ENCODE measurements around the gene IL27RA. TPM values are rescaled to one million over a fixed set of nuclear protein-coding genes. Genes with fewer than 3 reads are reported as not detected.

Gene IL27RA
- total RNA-seq, 1 experiment from 2014 or later = 13.6 TPM

DNA sequence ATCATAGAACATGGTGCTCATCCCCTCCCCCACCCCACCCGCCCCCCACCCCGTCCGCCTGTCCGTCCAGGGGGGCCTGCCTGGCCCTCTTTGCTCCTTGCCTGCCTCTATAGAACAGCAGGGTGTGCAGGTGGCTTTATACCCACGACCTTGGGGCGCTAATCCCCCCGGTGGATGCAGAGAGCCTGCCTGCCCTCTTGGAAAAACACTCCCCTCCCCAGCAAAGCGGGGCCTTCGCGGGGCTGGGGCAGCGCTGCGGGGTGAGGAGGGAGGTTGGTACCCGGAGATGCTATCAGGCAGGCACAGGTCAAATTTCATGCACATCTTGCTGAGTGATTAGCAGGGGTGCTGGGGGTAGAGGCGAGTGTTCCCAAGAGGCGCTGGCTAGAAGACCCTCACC is 47.4 kb upstream of the IL27RA start:
- Histone ChIP-seq H4K5ac (ENCODE audit: insufficient read length, low read depth, low read length) (no peak overlapping the region), H3K79me2 (ENCODE audit: insufficient read depth, low read length) (no peaks in the 10 kb centered on the region)

More for the DNA sequence above, 47.4 kb upstream of the IL27RA start:
- Histone ChIP-seq H3K23me2 (ENCODE audit: insufficient read length, low read depth, low read length, poor library complexity, severe bottlenecking) (no peaks in the 10 kb centered on the region), H4K8ac (replicated peaks; ENCODE audit: insufficient read length, low read depth, low read length) (no peak overlapping the region), H4K20me1 (ENCODE audit: control insufficient read depth, insufficient read depth, insufficient read length) (no peaks in the 10 kb centered on the region), H3K18ac (ENCODE audit: insufficient read length, low read depth, low read length) (no peak overlapping the region), H2BK12ac (ENCODE audit: insufficient read length, low read depth, low read length) (no peak overlapping the region), H2BK15ac (ENCODE audit: low read depth, low read length) (no peak overlapping the region), H3K79me1 (ENCODE audit: insufficient read depth, low read depth, low read length, poor library complexity, severe bottlenecking) (no peaks in the 10 kb centered on the region), H3K9ac (ENCODE audit: extremely low read depth, insufficient read length, low read length) (no peak overlapping the region), H2AK5ac (ENCODE audit: insufficient read length, low read length) (no peak overlapping the region), H2BK5ac (ENCODE audit: insufficient read length, low read length) (no peak overlapping the region), H3K27ac (ENCODE audit: insufficient read length, low read depth, low read length) (no peak overlapping the region), H4K91ac (ENCODE audit: insufficient read length, low read depth, low read length) (no peak overlapping the region), H3K23ac (ENCODE audit: insufficient read length, low read depth, low read length) (no peak overlapping the region), H3K27me3 (ENCODE audit: insufficient read depth, low read length) (no peaks in the 10 kb centered on the region), H3K56ac (ENCODE audit: insufficient read length, low read depth, low read length) (no peak overlapping the region), H2BK120ac (ENCODE audit: low read depth, low read length, poor library complexity, severe bottlenecking) (no peak overlapping the region), H3K4me2 (ENCODE audit: insufficient read depth, insufficient read length, low read length) (no peak overlapping the region), H3K4ac (ENCODE audit: low read depth, low read length) (no peak overlapping the region), H3K14ac (ENCODE audit: insufficient read depth, low read length) (no peak overlapping the region), H3K9me3 (ENCODE audit: control insufficient read depth, low read depth, low read length) (no peaks in the 10 kb centered on the region), H3T11ph (ENCODE audit: low read length) (no peak overlapping the region), H3K4me1 (ENCODE audit: insufficient read depth, low read length) (peaks cover 3% of the 10 kb centered on the region; the same call in 1 of the 2 replicates), H2AFZ (ENCODE audit: low read length) (no peak overlapping the region), H2BK20ac (ENCODE audit: low read depth, low read length, poor library complexity, severe bottlenecking) (no peak overlapping the region)
- H3K27me3 Mint-ChIP-seq (ENCODE audit: low read depth) = no peaks in the 10 kb centered on the region
- H3K4me1 Mint-ChIP-seq = peaks cover 42 to 54% of the 10 kb centered on the region in 2 experiments
- WGBS (ENCODE audit: extremely low coverage, insufficient read length, low lambda C conversion rate) = no CpG with 5 or more reads among the region's 15 CpGs
- DNase-seq = no peak
- peaks cover 0 to 8% (median 7%) of the 10 kb centered on the region in 3 experiments; a peak in 5 of 7 replicates for H3K36me3 Mint-ChIP-seq (ENCODE audit: insufficient read depth in 1 of 3, low read depth in 3 of 3)
- TF ChIP-seq, protein P1, sequence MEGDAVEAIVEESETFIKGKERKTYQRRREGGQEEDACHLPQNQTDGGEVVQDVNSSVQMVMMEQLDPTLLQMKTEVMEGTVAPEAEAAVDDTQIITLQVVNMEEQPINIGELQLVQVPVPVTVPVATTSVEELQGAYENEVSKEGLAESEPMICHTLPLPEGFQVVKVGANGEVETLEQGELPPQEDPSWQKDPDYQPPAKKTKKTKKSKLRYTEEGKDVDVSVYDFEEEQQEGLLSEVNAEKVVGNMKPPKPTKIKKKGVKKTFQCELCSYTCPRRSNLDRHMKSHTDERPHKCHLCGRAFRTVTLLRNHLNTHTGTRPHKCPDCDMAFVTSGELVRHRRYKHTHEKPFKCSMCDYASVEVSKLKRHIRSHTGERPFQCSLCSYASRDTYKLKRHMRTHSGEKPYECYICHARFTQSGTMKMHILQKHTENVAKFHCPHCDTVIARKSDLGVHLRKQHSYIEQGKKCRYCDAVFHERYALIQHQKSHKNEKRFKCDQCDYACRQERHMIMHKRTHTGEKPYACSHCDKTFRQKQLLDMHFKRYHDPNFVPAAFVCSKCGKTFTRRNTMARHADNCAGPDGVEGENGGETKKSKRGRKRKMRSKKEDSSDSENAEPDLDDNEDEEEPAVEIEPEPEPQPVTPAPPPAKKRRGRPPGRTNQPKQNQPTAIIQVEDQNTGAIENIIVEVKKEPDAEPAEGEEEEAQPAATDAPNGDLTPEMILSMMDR (conservative IDR thresholded peaks at IDR 0.05) = no peak
- H3K4me3 Mint-ChIP-seq = no peak overlapping the region
- no peaks in the 10 kb centered on the region; a peak in 1 of 5 replicates for H3K9me3 Mint-ChIP-seq
- no peak overlapping the region for H3K27ac Mint-ChIP-seq
